ENCODE results near the gene DRD4. TPM values are rescaled to one million over a fixed set of nuclear protein-coding genes. Genes with fewer than 3 reads are reported as not detected.

Gene DRD4
- total and polyA plus RNA-seq, 2 of the 13 experiments (the other 11 are each of a cell fraction or from before 2014, with no cell fraction given), result 0.09 to 0.13 TPM

DNA sequence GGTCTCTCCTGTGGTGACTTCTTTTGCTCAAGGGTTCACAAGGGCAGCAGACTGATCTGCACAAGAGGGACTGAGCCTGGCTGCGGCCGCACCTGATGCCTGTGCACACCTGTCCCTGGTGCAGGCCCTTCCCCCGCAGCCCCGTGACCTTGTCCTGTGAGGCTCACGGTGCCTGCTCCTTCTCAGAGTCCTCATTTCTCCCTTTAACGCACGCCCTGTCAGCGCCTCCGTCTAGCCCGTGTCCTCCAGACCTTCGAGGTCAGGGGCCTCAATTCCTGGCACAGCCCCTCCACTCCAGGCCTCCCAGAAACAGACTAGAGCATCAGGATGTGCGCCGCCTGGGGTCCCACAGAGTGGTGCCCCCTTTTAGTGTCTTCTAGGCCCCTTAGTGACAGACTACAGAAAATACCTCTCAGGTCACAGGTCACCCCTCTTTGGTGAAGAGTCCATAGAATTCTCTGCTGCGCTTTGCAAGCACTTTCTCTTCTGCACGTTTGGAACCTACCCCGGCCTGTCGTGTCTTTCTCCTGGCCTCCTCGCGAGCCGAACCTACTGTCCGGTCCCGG is 1.0 kb upstream of the DRD4 start:
- no TSS peak for BruUV-seq (replicated peaks)
- Histone ChIP-seq H3K36me3 (replicated peaks in 1 of 2; ENCODE audit: control insufficient read depth in 1 of 2, insufficient read depth in 2 of 2, low read length in 2 of 2) (peaks cover 0 to 6% of the 10 kb centered on the region in 2 experiments; a peak in 2 of 5 replicates), H2AFZ (ENCODE audit: low read length) (no peak overlapping the region), H3K27me3 (ENCODE audit: control insufficient read depth in 1 of 2, insufficient read depth in 2 of 2, low read length in 2 of 2) (no peaks in the 10 kb centered on the region), H3K9me3 (ENCODE audit: low read length) (no peaks in the 10 kb centered on the region), H3K9ac (ENCODE audit: insufficient read depth, low read depth, low read length) (no peak overlapping the region), H3K27ac (ENCODE audit: extremely low read length, insufficient read depth, low read length) (no peak overlapping the region), H3K79me2 (ENCODE audit: insufficient read depth, low read length) (no peaks in the 10 kb centered on the region), H3K4me2 (ENCODE audit: low read depth, low read length) (no peak overlapping the region), H3K4me3 (replicated peaks in 1 of 3; ENCODE audit: insufficient read depth in 1 of 3, low read depth in 2 of 3, low read length in 3 of 3) (no peak overlapping the region), H4K20me1 (ENCODE audit: insufficient read depth, low read length) (0 out of 2 replicates have a peak, but pooled peaks cover 3% of the 10 kb centered on the region), H3K4me1 (ENCODE audit: insufficient read depth, low read length) (no peaks in the 10 kb centered on the region)
- in situ Hi-C loops (cut with HindIII; ENCODE audit: extremely low pct_ligation_motif_present, low pct_unique_long_range_greater_than_20kb) (no loop called here), intact Hi-C loops (cut with micrococcal nuclease; ENCODE audit: unreplicated experiment) (no loop called here)
- ChIA-PET CTCF (ENCODE audit: low intra/inter-chr PET ratio, low total read pairs) (no interaction called here), POLR2A (no interaction called here)
- no peak for DNase-seq (ENCODE audit: low spot score)
- 86% methylated on average over 20 of the region's 22 CpGs for WGBS (ENCODE audit: low lambda C conversion rate)
- no peak for FAIRE-seq
- no peak for ATAC-seq
- no peak for TF ChIP-seq ZNF709 (CRISPR knock-in tag; IDR thresholded peaks at IDR 0.05)
- no peak for TF ChIP-seq GATAD2A (CRISPR knock-in tag; IDR thresholded peaks at IDR 0.05)
- TF ChIP-seq ZNF30 (CRISPR knock-in tag; IDR thresholded peaks at IDR 0.05), result no peak
- no peak for TF ChIP-seq ZNF20 (CRISPR knock-in tag; IDR thresholded peaks at IDR 0.05)
- TF ChIP-seq ZFAT (CRISPR knock-in tag; conservative IDR thresholded peaks at IDR 0.05), result no peak
- no peak for TF ChIP-seq SNAPC2 (CRISPR knock-in tag; IDR thresholded peaks at IDR 0.05)
- no peak for TF ChIP-seq ZNF335 (CRISPR knock-in tag; IDR thresholded peaks at IDR 0.05)
- no peak for TF ChIP-seq ZNF766 (CRISPR knock-in tag; IDR thresholded peaks at IDR 0.05; ENCODE audit: borderline replicate concordance)
- no peak for TF ChIP-seq HES4 (CRISPR knock-in tag; IDR thresholded peaks at IDR 0.05; ENCODE audit: borderline replicate concordance)
- TF ChIP-seq PLRG1 (conservative IDR thresholded peaks at IDR 0.05), result no peak
- TF ChIP-seq NFIB (CRISPR knock-in tag; IDR thresholded peaks at IDR 0.05; ENCODE audit: borderline replicate concordance), result no peak
- no peak for TF ChIP-seq FOXA1 (IDR thresholded peaks at IDR 0.05)
- TF ChIP-seq FOXA1 (CRISPR knock-in tag; IDR thresholded peaks at IDR 0.05), result no peak
- TF ChIP-seq FLYWCH1 (CRISPR knock-in tag; IDR thresholded peaks at IDR 0.05), result no peak
- no peak for TF ChIP-seq ZNF83 (CRISPR knock-in tag; IDR thresholded peaks at IDR 0.05; ENCODE audit: borderline replicate concordance)
- TF ChIP-seq ZSCAN25 (CRISPR knock-in tag; IDR thresholded peaks at IDR 0.05), result no peak
- TF ChIP-seq POGZ (CRISPR knock-in tag; IDR thresholded peaks at IDR 0.05), result no peak
- TF ChIP-seq, protein P1, sequence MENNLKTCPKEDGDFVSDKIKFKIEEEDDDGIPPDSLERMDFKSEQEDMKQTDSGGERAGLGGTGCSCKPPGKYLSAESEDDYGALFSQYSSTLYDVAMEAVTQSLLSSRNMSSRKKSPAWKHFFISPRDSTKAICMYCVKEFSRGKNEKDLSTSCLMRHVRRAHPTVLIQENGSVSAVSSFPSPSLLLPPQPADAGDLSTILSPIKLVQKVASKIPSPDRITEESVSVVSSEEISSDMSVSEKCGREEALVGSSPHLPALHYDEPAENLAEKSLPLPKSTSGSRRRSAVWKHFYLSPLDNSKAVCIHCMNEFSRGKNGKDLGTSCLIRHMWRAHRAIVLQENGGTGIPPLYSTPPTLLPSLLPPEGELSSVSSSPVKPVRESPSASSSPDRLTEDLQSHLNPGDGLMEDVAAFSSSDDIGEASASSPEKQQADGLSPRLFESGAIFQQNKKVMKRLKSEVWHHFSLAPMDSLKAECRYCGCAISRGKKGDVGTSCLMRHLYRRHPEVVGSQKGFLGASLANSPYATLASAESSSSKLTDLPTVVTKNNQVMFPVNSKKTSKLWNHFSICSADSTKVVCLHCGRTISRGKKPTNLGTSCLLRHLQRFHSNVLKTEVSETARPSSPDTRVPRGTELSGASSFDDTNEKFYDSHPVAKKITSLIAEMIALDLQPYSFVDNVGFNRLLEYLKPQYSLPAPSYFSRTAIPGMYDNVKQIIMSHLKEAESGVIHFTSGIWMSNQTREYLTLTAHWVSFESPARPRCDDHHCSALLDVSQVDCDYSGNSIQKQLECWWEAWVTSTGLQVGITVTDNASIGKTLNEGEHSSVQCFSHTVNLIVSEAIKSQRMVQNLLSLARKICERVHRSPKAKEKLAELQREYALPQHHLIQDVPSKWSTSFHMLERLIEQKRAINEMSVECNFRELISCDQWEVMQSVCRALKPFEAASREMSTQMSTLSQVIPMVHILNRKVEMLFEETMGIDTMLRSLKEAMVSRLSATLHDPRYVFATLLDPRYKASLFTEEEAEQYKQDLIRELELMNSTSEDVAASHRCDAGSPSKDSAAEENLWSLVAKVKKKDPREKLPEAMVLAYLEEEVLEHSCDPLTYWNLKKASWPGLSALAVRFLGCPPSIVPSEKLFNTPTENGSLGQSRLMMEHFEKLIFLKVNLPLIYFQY (CRISPR knock-in tag; IDR thresholded peaks at IDR 0.05; ENCODE audit: borderline replicate concordance), result no peak
- TF ChIP-seq RFXAP (CRISPR knock-in tag; IDR thresholded peaks at IDR 0.05; ENCODE audit: borderline replicate concordance), result no peak
- TF ChIP-seq RFX3 (CRISPR knock-in tag; IDR thresholded peaks at IDR 0.05), result no peak
- no peak for TF ChIP-seq IKZF1 (IDR thresholded peaks at IDR 0.05)

Measured in HepG2 (cell line).